Measurements from ENCODE around the gene DRAP1. TPM values are rescaled to one million over a fixed set of nuclear protein-coding genes. Genes with fewer than 3 reads are reported as not detected.

DRAP1 gene
- total and polyA plus RNA-seq, 11 donors, result 76.5 to 180 (median 104) TPM

DNA sequence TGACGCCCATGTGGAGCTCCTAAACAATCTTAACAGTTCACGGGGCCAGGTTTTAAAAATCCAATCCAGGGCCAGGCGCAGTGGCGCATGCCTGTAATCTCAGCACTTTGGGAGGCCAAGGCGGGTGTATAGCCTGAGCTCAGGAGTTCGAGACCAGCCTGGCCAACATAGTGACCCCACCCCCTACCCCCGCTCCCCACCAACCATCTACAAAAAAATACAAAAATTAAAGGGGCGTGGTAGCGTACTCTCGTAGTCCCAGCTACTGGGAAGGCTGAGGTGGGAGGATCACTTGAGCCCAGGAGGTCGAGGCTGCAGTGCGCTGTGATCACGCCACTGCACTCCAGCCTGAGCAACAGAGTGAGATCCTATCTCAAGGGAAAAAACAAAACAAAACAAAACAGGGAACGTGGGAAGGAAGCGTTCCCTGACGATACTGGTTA, 41.6 kb downstream of the DRAP1 start:
- Histone ChIP-seq H3K27me3 (no peaks in the 10 kb centered on the region), H3K36me3 (peaks cover 4 to 25% (median 21%) of the 10 kb centered on the region in 9 donors), H3K4me1 (peaks cover 3 to 28% (median 23%) of the 10 kb centered on the region in 12 donors), H3K4me3 (peak overlapping the region; percentile 77 to 99 (median 92)), H3K27ac (peak overlapping the region; percentile 57 to 96 (median 90)), H3K9me3 (no peaks in the 10 kb centered on the region)
- ATAC-seq (peak in 1 of 4 donors; percentile 1), DNase-seq (no peak)
- WGBS, 4 donors, result 52 to 58% (median 56%) methylated on average over 16 of the region's 16 CpGs
- intact Hi-C loops (cut with DNase I), result loop anchor here (1.0 to 5.0 kb wide), 10 partner anchors 36 to 74 kb away; partner anchors contain the start of genes BANF1 (in 6 of the 10), EIF1AD (in 6 of the 10), FIBP (in 3 of the 10) and C11orf68 (in 2 of the 10)
- TF ChIP-seq POLR2A (IDR thresholded peaks at IDR 0.05), result no peak
- TF ChIP-seq, protein P1, sequence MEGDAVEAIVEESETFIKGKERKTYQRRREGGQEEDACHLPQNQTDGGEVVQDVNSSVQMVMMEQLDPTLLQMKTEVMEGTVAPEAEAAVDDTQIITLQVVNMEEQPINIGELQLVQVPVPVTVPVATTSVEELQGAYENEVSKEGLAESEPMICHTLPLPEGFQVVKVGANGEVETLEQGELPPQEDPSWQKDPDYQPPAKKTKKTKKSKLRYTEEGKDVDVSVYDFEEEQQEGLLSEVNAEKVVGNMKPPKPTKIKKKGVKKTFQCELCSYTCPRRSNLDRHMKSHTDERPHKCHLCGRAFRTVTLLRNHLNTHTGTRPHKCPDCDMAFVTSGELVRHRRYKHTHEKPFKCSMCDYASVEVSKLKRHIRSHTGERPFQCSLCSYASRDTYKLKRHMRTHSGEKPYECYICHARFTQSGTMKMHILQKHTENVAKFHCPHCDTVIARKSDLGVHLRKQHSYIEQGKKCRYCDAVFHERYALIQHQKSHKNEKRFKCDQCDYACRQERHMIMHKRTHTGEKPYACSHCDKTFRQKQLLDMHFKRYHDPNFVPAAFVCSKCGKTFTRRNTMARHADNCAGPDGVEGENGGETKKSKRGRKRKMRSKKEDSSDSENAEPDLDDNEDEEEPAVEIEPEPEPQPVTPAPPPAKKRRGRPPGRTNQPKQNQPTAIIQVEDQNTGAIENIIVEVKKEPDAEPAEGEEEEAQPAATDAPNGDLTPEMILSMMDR (IDR thresholded peaks at IDR 0.05), result no peak

DNA sequence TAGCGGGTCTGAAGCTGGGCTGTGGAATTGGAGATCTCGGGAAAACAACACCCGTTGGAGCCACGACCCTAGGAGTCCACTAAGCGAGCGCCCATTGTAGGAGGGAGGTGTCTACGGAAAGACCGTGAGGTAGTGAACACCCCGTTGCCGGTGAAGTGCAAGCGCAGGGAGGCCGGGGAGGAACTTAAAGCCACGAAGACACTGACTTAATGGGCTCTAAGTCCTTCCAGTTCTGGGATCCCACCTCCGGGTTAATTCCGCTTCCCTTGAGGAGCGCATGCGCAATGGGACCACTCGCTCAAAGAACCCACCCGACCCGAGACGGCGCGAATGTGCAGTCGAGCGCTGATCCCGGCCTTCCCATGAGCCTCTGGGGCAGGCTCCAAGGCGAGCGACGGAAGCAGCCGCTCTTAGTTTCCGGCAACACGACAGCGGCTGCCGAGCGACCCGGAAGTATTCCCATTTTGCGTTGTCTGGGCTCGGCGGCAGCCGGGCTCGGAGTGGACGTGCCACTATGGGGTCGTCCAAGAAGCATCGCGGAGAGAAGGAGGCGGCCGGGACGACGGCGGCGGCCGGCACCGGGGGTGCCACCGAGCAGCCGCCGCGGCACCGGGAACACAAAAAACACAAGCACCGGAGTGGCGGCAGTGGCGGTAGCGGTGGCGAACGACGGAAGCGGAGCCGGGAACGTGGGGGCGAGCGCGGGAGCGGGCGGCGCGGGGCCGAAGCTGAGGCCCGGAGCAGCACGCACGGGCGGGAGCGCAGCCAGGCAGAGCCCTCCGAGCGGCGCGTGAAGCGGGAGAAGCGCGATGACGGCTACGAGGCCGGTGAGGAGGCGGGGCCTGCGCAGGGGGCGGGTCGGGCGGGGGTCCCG, 42.3 kb downstream of the DRAP1 start, which contains the start of gene SART1:
Gene SART1, plus strand, starts transcription at position 468 of the 874 bp plus-strand sequence. Its CDS starts 47 bp downstream, at position 515.
- peak; percentile 98 to 99 (median 98) for ATAC-seq
- peak within 1 kb of the TSS; percentile 77 to 99 (median 92) for H3K4me3 ChIP-seq
- DNase-seq, result peak; percentile 99
- H3K4me1 ChIP-seq, result peaks cover 3 to 28% (median 23%) of the 10 kb centered on the region in 12 donors
- no peaks in the 10 kb centered on the region for H3K9me3 ChIP-seq
- TF ChIP-seq, protein P1 (IDR thresholded peaks at IDR 0.05), result no peak
- TF ChIP-seq POLR2A (IDR thresholded peaks at IDR 0.05), result peak in 1 of 2 donors; percentile 81
- no peaks in the 10 kb centered on the region for H3K27me3 ChIP-seq
- intact Hi-C loops (cut with DNase I), result loop anchor here (1.0 to 5.0 kb wide), 10 partner anchors 36 to 74 kb away; partner anchors contain the start of genes BANF1 (in 6 of the 10), EIF1AD (in 6 of the 10), FIBP (in 3 of the 10) and C11orf68 (in 2 of the 10)
- WGBS, 4 donors, result 0 to 1% (median 1%) methylated on average over 67 to 97 of the region's 97 CpGs
- H3K27ac ChIP-seq, result peak within 1 kb of the TSS; percentile 57 to 96 (median 90)
- H3K36me3 ChIP-seq, result peaks cover 4 to 31% (median 28%) of the 10 kb centered on the region in 9 donors

DNA sequence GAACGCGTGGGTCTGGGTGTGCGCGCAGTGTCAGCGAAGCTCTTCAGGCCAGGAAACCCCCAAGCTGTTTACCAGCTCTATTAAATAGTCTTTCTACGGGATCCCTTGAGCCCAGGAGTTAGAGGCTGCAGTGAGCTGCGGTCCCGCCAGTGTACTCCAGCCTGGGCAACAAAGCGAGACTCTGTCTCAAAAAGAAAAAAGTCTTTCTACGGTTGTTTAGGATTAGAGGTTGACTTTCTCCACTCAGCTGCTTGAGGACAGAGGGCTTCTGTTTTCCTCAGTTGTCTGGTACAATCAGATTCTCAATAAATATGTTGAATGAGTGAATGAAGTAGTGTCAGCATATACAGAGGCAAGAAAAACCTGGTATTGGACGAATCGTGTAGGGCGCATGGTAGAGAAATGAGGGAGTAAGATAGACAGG, 42.9 kb downstream of the DRAP1 start:
- peak overlapping the region; percentile 77 to 99 (median 92) for H3K4me3 ChIP-seq
- no peaks in the 10 kb centered on the region for H3K27me3 ChIP-seq
- 5 to 13% (median 7%) methylated on average over 8 to 13 of the region's 13 CpGs for WGBS, 4 donors
- intact Hi-C loops (cut with DNase I), result loop anchor here in 7 of 10 donors (5.0 kb wide), 5 partner anchors 35 to 75 kb away; partner anchors contain the start of genes BANF1 (in 2 of the 7), EIF1AD (in 2 of the 7), FIBP (in 2 of the 7) and C11orf68 (in 1 of the 7)
- peaks cover 4 to 38% (median 34%) of the 10 kb centered on the region in 9 donors for H3K36me3 ChIP-seq
- H3K27ac ChIP-seq, result peak overlapping the region in 10 of 12 donors; percentile 79 to 96 (median 91)
- TF ChIP-seq POLR2A (IDR thresholded peaks at IDR 0.05), result no peak
- TF ChIP-seq, protein P1 (IDR thresholded peaks at IDR 0.05), result no peak
- H3K4me1 ChIP-seq, result peaks cover 3 to 28% (median 23%) of the 10 kb centered on the region in 12 donors
- no peaks in the 10 kb centered on the region for H3K9me3 ChIP-seq
- DNase-seq (no peak), ATAC-seq (no peak)
